ENCODE results near the gene POLA1. TPM values are rescaled to one million over a fixed set of nuclear protein-coding genes. Genes with fewer than 3 reads are reported as not detected.

POLA1 gene
- total and polyA plus RNA-seq, 2 donors (not counting 1 experiment from before 2014, with no cell fraction given): 3.0 to 16.3 TPM

GRCh38 chrX:25020905-25021449 lies 327.3 kb downstream of the POLA1 start:
- CTCF ChIA-PET: interaction anchor here (0.7 to 2.4 kb wide), 6 partner anchors 10 to 273 kb away, joined by 3 to 10 read pairs (median 3); no protein-coding TSS in a partner anchor
- peak; percentile 47 for ATAC-seq (ENCODE audit: low read depth)
- intact Hi-C loops (cut with micrococcal nuclease): no loop called here

More at GRCh38 chrX:25020905-25021449, 327.3 kb downstream of the POLA1 start:
- Histone ChIP-seq H3K4me1 (ENCODE audit: control insufficient read depth in 2 of 2, insufficient read depth in 2 of 2, low read length in 2 of 2) (peaks cover 18 to 30% of the 10 kb centered on the region in 2 donors), H4K20me1 (ENCODE audit: control insufficient read depth, insufficient read depth, low read length, poor library complexity, severe bottlenecking) (no peaks in the 10 kb centered on the region), H3K79me2 (ENCODE audit: control insufficient read depth, insufficient read depth, low read length) (no peaks in the 10 kb centered on the region), H3K4me3 (ENCODE audit: control extremely low read depth in 1 of 5, extremely low read depth in 1 of 5, insufficient read depth in 1 of 5, low read depth in 2 of 5, low read length in 4 of 5) (peak overlapping the region in 2 of 5 experiments; percentile 12 to 17), H3K36me3 (replicated peaks in 1 of 2; ENCODE audit: control extremely low read depth in 1 of 2, control insufficient read depth in 1 of 2, extremely low read depth in 1 of 2, insufficient read depth in 2 of 2, low read length in 1 of 2) (no peaks in the 10 kb centered on the region), H3K9ac (ENCODE audit: low read length) (peak overlapping the region; percentile 19), H3K27ac (ENCODE audit: low read length in 2 of 2) (no peak overlapping the region), H3K4me2 (replicated peaks; ENCODE audit: low read depth, low read length, poor library complexity, severe bottlenecking) (peak overlapping the region; percentile 48), H2AFZ (ENCODE audit: insufficient read depth, low read depth, low read length, poor library complexity, severe bottlenecking) (no peak overlapping the region), H3K27me3 (replicated peaks in 1 of 4; ENCODE audit: control extremely low read depth in 1 of 4, control insufficient read depth in 3 of 4, insufficient read depth in 4 of 4, low read length in 3 of 4) (peaks cover 0 to 66% (median 40%) of the 10 kb centered on the region in 4 experiments), H3K9me3 (ENCODE audit: control extremely low read depth in 1 of 3, control insufficient read depth in 2 of 3, insufficient read depth in 1 of 3, low read length in 2 of 3) (peaks cover 0 to 29% (median 0%) of the 10 kb centered on the region in 3 donors)
- no peak overlapping the region for H3K27ac Mint-ChIP-seq
- TF ChIP-seq CTCF (IDR thresholded peaks at IDR 0.05): peak; percentile 59
- TF ChIP-seq EZH2 (IDR thresholded peaks at IDR 0.05; ENCODE audit: borderline replicate concordance, insufficient read depth, low read depth, low read length, poor library complexity, severe bottlenecking): no peak
- peaks cover 25% of the 10 kb centered on the region for H3K4me1 Mint-ChIP-seq
- DNase-seq: no peak
- peaks cover 52% of the 10 kb centered on the region for H3K27me3 Mint-ChIP-seq
- WGBS (ENCODE audit: insufficient coverage): 6% methylated on average over 6 of the region's 35 CpGs
- H3K9me3 Mint-ChIP-seq (ENCODE audit: insufficient read depth): no peaks in the 10 kb centered on the region
- POLR2A ChIA-PET: no interaction called here
- peak overlapping the region; percentile 72 for H3K4me3 Mint-ChIP-seq

Data from B cell (primary cell).